CD4-positive, alpha-beta T cell treated with Interleukin-2 at 100 ng/mL for 4 hours (primary cell): ENCODE results near the gene NPAS2.

Experiments
- DNase-seq: peaks from one replicate; pipeline ENCODE4 v3.0.0-alpha.2; 2020; ENCODE audit warnings: low spot score

NPAS2 gene

DNA sequence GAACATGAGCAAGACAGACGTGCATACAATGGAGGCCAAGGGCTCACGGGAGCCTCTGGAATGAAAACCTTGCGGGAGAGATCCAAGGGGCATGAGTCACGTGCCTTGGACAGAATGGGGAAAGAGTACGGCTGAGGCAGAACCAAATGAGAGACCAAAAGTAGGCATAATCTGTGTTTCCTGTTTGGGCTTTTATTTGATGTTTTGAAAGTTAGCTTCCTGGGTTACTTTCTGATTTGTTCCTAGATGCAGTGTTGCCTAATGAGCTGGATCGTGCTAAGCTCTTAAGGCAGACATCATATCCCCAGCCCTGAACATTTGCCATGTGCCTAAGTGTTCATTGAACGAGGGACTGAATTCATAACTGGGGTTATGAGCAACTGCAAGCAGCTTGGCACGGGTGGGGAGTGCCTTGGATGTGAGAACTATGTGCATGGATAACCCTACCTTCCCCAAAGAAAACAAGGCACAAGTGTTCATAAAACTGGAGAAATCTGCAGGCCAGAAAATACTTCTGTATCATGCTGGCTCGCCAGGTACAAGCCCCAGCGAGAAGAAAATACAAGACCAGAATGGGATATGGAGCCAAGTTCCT, 121.8 kb downstream of the NPAS2 start:
- no peak for DNase-seq

DNA sequence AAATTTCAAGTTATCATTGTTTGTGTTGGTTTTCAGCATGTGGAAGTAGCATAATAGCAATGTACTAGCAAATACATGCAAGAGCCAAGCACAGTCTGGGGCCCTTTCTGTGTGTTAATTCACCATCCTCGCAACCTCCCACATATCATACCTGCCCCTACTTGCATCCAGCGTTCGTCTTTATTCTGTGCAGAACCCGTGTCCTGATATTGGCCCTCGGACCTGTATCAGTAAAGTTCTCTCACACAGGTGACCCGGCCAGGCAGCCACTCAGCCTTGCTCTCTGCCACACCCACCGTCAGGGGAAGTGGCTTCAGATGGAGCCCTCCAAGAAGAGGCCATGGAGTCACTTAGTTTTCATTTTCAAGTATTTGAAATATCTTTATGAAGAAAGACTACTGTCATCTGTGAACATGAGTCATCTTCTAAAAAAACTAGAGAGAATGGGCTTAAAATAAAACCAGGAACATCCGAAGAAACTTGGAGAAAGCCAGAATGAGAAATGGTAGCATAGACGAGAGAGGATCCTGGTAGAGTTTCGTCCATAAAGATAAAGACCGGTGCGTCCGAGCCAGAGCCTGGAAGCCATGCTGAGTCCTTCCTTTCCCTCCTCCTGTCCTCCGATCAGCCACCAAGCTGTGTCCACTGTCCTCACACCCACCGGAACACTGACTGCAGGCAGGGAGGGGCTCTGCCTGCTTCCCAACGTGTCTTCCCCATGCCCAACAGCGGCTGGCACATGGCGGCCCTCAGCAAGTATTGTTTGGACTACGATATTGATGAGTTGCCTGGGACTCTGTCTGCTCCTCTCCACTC, 124.9 kb downstream of the NPAS2 start:
- no peak for DNase-seq

GRCh38 chr2:100945433-100945740, 125.4 kb downstream of the NPAS2 start:
- no peak for DNase-seq

DNA sequence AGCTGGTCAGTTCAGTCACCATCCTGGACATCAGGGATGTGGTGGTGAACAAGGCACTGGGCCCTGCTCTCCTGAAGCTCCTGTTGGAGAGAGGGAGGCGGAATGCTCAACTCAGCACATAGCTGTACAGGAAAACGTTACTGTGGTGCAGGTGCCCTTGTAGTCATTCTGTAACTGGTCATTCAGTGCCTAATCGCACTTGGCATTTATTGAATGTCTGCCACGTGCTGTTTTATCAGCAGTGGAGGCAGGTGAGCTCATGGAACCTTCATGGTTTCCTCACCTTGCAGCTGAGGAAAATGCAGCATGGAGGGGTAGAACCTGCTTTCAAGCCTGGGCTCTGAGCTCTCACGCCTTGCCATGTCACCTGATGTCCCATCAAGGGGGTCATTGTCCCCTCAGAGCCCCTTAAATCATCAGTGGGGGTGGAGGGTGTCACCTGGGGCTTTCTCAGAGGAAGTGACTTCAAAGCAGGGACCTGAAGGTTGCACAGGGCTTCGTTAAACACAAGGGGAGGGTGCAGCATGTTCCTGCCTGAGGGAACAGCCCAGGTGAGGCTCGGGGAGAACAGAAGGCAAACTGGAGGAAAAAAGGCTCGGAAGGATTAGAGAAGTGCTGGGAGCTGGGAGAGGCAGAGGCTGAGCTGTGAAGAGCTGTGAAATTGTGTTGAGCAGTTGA, 126.1 kb downstream of the NPAS2 start:
- DNase-seq: no peak

DNA sequence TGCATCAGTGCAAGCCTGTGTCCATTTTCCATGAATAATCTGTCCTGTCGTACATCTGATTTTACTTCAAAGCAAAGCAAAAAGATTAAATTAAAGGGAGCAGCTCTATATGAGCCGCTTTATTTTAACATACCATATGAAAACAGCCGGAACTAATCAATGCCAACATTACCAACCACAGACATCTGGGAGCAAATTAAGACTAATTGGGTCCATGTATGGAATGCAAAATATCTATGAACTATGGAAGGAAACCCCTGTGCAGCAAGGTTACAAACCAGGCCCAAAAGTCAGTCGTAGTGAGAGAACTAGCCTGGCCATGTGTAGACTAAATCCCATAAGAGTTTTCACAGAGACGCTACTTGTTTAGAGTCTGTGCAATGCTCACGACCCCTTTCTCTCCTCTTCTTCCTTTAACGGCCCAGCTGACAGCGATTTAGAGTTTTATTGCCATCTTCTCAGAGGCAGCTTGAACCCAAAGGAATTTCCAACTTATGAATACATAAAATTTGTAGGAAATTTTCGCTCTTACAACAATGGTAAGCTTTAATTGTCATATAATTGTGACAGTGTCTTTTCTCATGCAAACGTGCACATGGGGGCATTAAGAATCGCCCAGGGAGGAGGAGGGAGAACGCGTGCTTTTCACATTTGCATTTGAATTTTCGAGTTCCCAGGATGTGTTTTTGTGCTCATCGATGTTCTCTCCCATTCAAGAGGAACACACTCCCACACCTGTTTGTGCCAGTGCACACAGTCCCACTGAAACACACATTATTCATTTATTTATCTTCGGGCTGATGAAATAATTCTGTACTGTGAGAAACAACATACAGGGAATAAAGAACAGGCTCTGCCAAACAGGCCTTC, 129.2 kb downstream of the NPAS2 start:
- DNase-seq: no peak

DNA sequence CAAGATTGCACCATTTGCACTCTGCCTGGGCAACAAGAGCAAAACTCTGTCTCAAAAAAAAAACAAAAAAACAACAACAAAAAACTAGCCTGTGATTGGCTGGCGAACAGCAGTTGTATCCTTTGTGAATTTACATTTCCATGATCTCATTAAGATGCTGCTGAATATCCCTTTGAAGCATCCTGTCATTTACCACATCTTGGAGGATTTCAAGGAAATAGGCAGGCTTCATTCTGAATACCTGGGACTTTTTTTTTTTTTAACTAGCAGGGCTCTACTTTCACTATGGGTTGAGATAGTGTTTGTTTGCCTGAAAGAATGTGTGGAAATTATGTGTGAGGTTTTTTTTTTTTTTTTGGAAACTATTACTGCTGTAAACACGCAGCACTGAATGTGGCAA, 132.6 kb downstream of the NPAS2 start:
- DNase-seq: no peak

DNA sequence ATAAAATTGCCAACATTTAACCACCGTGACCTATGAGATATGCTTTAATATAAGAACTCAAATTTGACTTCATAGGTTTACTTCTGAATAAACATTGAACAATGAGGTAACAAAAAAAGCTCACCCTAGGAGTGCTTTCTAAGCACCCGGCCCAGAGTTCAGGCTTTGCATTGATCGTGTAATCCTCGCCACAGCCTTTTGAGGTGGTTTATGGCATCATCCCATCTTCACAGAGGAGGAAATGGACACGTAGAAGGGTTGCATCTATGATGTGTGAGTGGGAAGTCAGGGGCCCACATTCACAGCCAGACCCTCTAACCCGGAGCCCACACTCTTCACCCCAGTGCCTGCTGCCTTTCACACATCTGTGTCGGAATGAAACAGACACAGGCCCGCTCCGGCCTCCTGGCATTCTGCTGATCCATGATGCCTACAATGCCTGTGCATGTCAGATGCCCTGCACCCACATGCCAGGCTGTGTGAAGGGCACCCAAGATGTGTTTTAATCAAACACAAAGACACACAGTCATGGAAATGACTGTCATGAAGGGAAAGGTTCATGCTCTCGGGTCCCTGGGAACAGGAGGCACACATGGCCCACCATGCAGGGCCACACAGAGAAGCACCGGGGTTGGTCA, 133.6 kb downstream of the NPAS2 start:
- DNase-seq: no peak

- no peak for DNase-seq
These were observed 134.1 kb downstream of the NPAS2 start for GRCh38 chr2:100954044-100954420.

GRCh38 chr2:100955226-100955625, 135.3 kb downstream of the NPAS2 start:
- no peak for DNase-seq

- no peak for DNase-seq
These were observed 136.1 kb downstream of the NPAS2 start for GRCh38 chr2:100956081-100956480.

- DNase-seq: no peak
These were observed 138.2 kb downstream of the NPAS2 start for GRCh38 chr2:100957996-100958653.

DNA sequence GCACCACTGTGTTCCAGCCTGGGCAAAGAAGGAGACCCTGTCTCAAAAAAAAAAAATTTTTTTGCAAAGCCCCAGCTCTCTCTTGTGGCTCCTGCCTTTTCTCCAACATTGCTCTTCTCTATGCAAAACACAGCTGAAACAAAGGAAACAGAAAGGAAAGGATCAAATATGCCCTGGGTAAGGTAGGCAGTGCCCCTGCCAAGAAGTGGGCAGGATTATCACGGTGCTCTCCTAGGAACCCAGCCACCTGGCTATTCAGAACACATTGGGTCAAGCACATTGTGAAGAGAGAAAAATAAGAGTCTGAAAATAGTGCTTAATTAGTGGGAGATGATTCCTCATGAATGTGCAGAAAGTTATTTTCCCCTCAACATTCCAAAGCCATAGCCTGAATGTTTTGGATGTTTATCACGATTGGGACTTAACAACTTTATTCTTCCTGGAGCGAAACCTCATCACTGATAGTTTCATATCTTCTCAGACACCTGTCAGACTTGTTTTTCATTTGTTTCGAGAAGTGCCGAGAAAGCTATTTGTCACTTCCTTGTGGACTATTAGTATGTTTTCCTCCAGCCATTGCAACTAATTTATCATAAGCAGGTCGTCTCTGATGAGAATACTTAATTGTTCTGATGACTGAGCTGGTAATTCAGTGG, 139.4 kb downstream of the NPAS2 start:
- DNase-seq: no peak

GRCh38 chr2:100960688-100961087, 140.7 kb downstream of the NPAS2 start:
- no peak for DNase-seq

DNA sequence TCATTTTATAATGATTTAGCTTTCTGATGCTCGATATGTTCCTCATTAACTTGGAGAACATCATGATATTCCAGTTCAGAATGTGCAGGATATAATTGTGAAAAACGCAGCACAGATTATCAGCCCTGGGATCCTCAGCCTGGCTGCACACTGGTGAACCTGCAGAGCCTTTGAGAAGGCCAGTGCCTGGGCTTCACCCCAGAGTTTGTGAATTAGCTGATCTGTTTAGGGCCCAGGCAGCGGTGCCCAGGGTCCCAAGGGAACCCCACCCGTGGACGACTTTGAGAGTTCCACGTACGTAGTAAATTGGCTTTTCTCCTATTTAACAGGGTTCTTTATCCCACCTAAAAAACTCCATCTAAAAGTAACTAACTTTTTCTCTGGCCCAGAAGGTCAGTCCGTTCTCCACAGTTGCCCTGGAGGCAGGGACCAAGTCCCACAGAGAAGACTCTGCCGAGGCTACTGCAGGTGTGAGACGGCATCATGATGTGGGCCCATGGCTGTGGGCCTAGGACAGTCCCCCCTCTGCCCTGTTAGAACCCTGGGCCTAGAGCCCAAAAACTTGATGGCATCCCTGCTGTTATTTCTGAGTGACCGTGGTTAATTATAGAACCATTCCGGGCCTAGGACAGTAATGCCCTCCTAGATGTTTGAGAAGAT, 142.6 kb downstream of the NPAS2 start:
- DNase-seq: no peak

DNA sequence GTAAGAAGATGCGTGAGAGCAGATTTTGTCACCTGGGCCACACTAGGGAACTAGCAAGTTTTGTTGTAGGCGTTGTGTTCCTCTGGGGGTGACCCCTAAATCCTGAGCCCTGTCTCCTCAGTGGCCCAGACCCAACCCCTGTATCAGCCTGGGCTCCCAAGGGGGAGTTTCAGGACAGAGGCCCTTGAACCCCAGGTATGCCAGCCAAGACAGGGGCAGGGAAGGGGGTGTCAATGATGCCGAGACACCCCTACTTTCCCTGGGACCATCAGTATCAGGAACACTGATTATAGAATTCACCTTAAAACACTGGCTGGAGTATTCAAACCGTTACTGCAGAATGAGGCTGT, 143.1 kb downstream of the NPAS2 start:
- DNase-seq: no peak

DNA sequence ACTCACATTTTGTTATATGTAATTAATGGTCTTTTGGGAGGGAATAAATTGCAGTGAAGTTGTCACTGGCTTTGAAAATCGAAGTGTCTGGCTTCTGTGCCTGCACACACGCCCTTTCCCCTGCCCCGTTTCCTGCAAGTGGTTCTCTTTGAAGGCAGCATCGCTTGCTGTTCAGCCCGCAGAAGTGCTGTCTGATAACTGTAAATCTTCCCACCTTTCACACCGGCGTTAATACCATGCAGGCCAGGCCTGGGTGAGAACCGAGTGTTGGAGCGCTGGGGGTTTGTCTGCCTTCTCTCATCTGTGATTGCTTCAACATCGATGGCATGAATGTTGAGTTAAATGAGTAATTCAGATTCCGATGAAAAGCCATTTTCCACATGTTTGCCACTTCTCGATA, 144.3 kb downstream of the NPAS2 start:
- no peak for DNase-seq

GRCh38 chr2:100964681-100965169, 144.8 kb downstream of the NPAS2 start:
- DNase-seq: no peak

GRCh38 chr2:100965596-100965995, 145.7 kb downstream of the NPAS2 start:
- no peak for DNase-seq

DNA sequence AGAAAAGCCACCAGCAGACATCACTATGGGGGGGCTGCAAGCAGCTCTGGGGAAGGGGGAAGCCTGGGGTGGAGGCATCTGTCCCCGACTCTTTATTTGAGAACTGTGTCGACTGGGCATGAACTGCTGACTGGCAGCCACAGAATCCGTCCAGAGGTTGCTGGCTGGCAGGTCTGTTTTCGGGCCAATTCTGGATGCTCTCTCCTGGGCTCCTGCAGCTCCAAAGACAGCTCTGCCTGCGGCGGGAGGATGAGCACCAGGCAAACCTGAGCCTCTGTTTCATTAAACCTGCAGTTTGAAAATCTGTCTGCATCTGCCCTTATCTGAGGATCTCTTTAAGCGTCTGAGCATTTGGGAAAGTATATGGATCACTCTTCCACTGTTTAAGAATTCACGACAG, 147.8 kb downstream of the NPAS2 start:
- DNase-seq: no peak
